Measurements from ENCODE around the gene CLN6. TPM values are rescaled to one million over a fixed set of nuclear protein-coding genes. Genes with fewer than 3 reads are reported as not detected.
A peak's percentile ranks its signal among the peaks of the same experiment; 100 is the strongest.
"Not testable (repeated sequence)": the region's sequence is repeated elsewhere in the genome, so short reads cannot be mapped to it uniquely, and the experiment has no call there.

CLN6 gene
- total RNA-seq, 1 experiment from 2014 or later = 31.4 TPM

- no peak overlapping the region for H3K4me3 Mint-ChIP-seq (ENCODE audit: unreplicated experiment)
- H3K36me3 Mint-ChIP-seq (ENCODE audit: insufficient read depth, unreplicated experiment) = peaks cover 4% of the 10 kb centered on the region
- intact Hi-C loops (cut with micrococcal nuclease) = no loop called here
- ChIA-PET POLR2A (no interaction called here), CTCF (interaction anchor here (0.7 to 1.1 kb wide), 2 partner anchors 18 to 24 kb away, joined by 3 to 4 read pairs; no protein-coding TSS in a partner anchor)
- DNase-seq (ENCODE audit: unreplicated experiment) = peak; percentile 62
- no TSS peak for BruUV-seq (replicated peaks)
- H3K27me3 Mint-ChIP-seq (ENCODE audit: insufficient read depth, unreplicated experiment) = no peaks in the 10 kb centered on the region
- H3K9me3 Mint-ChIP-seq (ENCODE audit: unreplicated experiment) = peaks cover 7% of the 10 kb centered on the region
- no peak overlapping the region for H3K27ac Mint-ChIP-seq (ENCODE audit: low read depth, unreplicated experiment)
- H3K4me1 Mint-ChIP-seq (ENCODE audit: insufficient read depth, unreplicated experiment) = peaks cover 2% of the 10 kb centered on the region
- TF ChIP-seq, protein P1, sequence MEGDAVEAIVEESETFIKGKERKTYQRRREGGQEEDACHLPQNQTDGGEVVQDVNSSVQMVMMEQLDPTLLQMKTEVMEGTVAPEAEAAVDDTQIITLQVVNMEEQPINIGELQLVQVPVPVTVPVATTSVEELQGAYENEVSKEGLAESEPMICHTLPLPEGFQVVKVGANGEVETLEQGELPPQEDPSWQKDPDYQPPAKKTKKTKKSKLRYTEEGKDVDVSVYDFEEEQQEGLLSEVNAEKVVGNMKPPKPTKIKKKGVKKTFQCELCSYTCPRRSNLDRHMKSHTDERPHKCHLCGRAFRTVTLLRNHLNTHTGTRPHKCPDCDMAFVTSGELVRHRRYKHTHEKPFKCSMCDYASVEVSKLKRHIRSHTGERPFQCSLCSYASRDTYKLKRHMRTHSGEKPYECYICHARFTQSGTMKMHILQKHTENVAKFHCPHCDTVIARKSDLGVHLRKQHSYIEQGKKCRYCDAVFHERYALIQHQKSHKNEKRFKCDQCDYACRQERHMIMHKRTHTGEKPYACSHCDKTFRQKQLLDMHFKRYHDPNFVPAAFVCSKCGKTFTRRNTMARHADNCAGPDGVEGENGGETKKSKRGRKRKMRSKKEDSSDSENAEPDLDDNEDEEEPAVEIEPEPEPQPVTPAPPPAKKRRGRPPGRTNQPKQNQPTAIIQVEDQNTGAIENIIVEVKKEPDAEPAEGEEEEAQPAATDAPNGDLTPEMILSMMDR (IDR thresholded peaks at IDR 0.05; ENCODE audit: unreplicated experiment) = no peak
These were observed 5.5 kb upstream of the CLN6 start for GRCh38 chr15:68235022-68235421.

DNA sequence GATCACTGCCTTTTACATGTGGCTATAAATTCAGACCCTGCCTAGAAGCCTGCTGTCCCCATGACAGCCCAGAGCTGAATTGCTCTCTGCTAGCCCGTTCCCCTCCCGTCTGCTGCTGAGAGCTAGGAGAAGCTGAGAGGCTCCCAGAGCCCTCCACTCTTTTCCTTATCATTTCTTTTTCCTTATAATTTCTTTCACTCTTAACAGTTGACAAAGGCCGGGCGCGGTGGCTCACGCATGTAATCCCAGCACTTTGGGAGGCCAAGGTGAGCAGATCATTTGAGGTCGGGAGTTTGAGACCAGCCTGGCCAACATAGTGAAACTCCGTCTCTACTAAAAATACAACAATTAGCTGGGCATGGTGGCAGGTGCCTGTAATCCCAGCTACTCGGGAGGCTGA is 5.0 kb upstream of the CLN6 start:
- DNase-seq (ENCODE audit: unreplicated experiment); H3K27me3 Mint-ChIP-seq (ENCODE audit: insufficient read depth, unreplicated experiment); H3K9me3 Mint-ChIP-seq (ENCODE audit: unreplicated experiment); intact Hi-C loops (cut with micrococcal nuclease); H3K27ac Mint-ChIP-seq (ENCODE audit: low read depth, unreplicated experiment); BruUV-seq (replicated peaks); H3K4me3 Mint-ChIP-seq (ENCODE audit: unreplicated experiment); H3K36me3 Mint-ChIP-seq (ENCODE audit: insufficient read depth, unreplicated experiment); H3K4me1 Mint-ChIP-seq (ENCODE audit: insufficient read depth, unreplicated experiment); POLR2A ChIA-PET: not testable (repeated sequence)
- CTCF ChIA-PET = interaction anchor here (0.7 kb wide), 2 partner anchors 24 to 452 kb away, joined by 3 to 4 read pairs; no protein-coding TSS in a partner anchor

DNA sequence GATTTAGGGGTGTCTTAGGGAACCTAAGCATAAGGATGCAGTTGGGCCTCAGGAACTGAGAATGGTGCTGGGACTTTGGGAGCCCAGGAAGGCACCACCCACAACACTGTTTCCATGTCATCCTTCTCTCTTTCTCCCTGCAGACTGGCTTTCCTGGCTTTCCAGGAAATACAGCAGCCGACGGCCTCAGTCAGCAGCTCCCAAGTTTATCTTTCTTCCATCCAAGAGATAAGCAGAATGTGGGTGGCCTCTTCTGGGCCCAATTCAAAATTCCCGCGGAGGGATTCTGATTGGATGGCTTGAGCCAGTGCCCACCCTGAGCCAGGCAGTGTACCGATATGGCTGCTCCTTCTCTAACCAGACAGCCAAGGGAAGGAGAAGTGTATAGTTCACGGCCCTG is 4.5 kb upstream of the CLN6 start:
- ChIA-PET POLR2A (no interaction called here), CTCF (interaction anchor here (0.7 kb wide), 1 partner anchor 451 kb away, joined by 3 read pairs; no protein-coding TSS in a partner anchor)
- Mint-ChIP-seq H3K27me3 (ENCODE audit: insufficient read depth, unreplicated experiment) (no peaks in the 10 kb centered on the region), H3K4me1 (ENCODE audit: insufficient read depth, unreplicated experiment) (peaks cover 6% of the 10 kb centered on the region), H3K9me3 (ENCODE audit: unreplicated experiment) (peaks cover 5% of the 10 kb centered on the region), H3K27ac (ENCODE audit: low read depth, unreplicated experiment) (no peak overlapping the region), H3K36me3 (ENCODE audit: insufficient read depth, unreplicated experiment) (peaks cover 4% of the 10 kb centered on the region), H3K4me3 (ENCODE audit: unreplicated experiment) (no peak overlapping the region)
- TF ChIP-seq, protein P1 (IDR thresholded peaks at IDR 0.05; ENCODE audit: unreplicated experiment) = no peak
- DNase-seq (ENCODE audit: unreplicated experiment) = no peak
- intact Hi-C loops (cut with micrococcal nuclease) = no loop called here
- BruUV-seq (replicated peaks) = no TSS peak

DNA sequence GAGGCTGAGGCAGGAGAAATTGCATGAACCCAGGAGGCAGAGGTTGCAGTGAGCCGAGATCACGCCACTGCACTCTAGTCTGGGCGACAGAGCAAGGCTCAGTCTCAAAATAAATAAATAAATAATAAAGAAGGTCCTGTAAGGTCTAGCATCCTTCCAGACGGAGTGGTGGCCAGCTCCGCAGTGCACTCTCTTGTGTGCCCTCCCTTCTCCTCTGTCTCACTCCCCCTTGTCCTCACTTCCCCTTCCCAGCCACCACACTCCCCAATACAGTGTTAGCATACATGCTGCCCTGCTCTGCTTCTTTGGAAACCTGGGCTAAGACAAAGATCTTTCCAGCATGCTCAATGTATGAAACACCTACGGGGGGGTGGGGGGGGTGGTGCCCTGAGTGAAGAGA is 3.4 kb upstream of the CLN6 start:
- H3K27me3 Mint-ChIP-seq (ENCODE audit: insufficient read depth, unreplicated experiment) = no peaks in the 10 kb centered on the region
- BruUV-seq (replicated peaks) = no TSS peak
- DNase-seq (ENCODE audit: unreplicated experiment) = no peak
- H3K9me3 Mint-ChIP-seq (ENCODE audit: unreplicated experiment) = no peaks in the 10 kb centered on the region
- H3K36me3 Mint-ChIP-seq (ENCODE audit: insufficient read depth, unreplicated experiment) = peaks cover 3% of the 10 kb centered on the region
- intact Hi-C loops (cut with micrococcal nuclease) = no loop called here
- H3K27ac Mint-ChIP-seq (ENCODE audit: low read depth, unreplicated experiment) = no peak overlapping the region
- no peak overlapping the region for H3K4me3 Mint-ChIP-seq (ENCODE audit: unreplicated experiment)
- TF ChIP-seq, protein P1 (IDR thresholded peaks at IDR 0.05; ENCODE audit: unreplicated experiment) = no peak
- ChIA-PET POLR2A (no interaction called here), CTCF (interaction anchor here (1.2 kb wide), 1 partner anchor 20 kb away, joined by 3 read pairs; no protein-coding TSS in a partner anchor)
- H3K4me1 Mint-ChIP-seq (ENCODE audit: insufficient read depth, unreplicated experiment) = peaks cover 14% of the 10 kb centered on the region

GRCh38 chr15:68232449-68232848 is 2.9 kb upstream of the CLN6 start:
- intact Hi-C loops (cut with micrococcal nuclease) = no loop called here
- Mint-ChIP-seq H3K36me3 (ENCODE audit: insufficient read depth, unreplicated experiment) (no peaks in the 10 kb centered on the region), H3K4me3 (ENCODE audit: unreplicated experiment) (no peak overlapping the region), H3K4me1 (ENCODE audit: insufficient read depth, unreplicated experiment) (peaks cover 19% of the 10 kb centered on the region), H3K9me3 (ENCODE audit: unreplicated experiment) (no peaks in the 10 kb centered on the region), H3K27me3 (ENCODE audit: insufficient read depth, unreplicated experiment) (no peaks in the 10 kb centered on the region), H3K27ac (ENCODE audit: low read depth, unreplicated experiment) (no peak overlapping the region)
- CTCF ChIA-PET = interaction anchor here (1.2 kb wide), 1 partner anchor 20 kb away, joined by 3 read pairs; no protein-coding TSS in a partner anchor
- POLR2A ChIA-PET = interaction anchor here (1.3 kb wide), 1 partner anchor 45 kb away, joined by 3 read pairs; the partner anchor contains the start of gene FEM1B
- BruUV-seq (replicated peaks) = no TSS peak
- no peak for DNase-seq (ENCODE audit: unreplicated experiment)
- TF ChIP-seq, protein P1 (IDR thresholded peaks at IDR 0.05; ENCODE audit: unreplicated experiment) = no peak
